ENCODE results near the gene GPATCH3. TPM values are rescaled to one million over a fixed set of nuclear protein-coding genes. Genes with fewer than 3 reads are reported as not detected.

The GPATCH3 gene
- total and polyA plus RNA-seq, 2 of the 8 experiments (the other 6 are each of a cell fraction or from before 2014, with no cell fraction given) = 7.9 to 17.4 TPM

GRCh38 chr1:26858160-26858559 is 42.1 kb downstream of the GPATCH3 start (continued):
- TF ChIP-seq CHD7 (IDR thresholded peaks at IDR 0.05; ENCODE audit: insufficient replicate concordance, low read length) = no peak
- TF ChIP-seq USF2 (IDR thresholded peaks at IDR 0.05; ENCODE audit: low read length) = no peak
- no peak for TF ChIP-seq E2F6 (IDR thresholded peaks at IDR 0.05)
- TF ChIP-seq ZNF274 (IDR thresholded peaks at IDR 0.05; ENCODE audit: borderline replicate concordance, extremely low read depth, low read length) = no peak
- TF ChIP-seq SIRT6 (IDR thresholded peaks at IDR 0.05; ENCODE audit: low read length) = no peak
- no peak for TF ChIP-seq SIX5 (IDR thresholded peaks at IDR 0.05; ENCODE audit: low read depth, low read length)
- no peak for TF ChIP-seq CTBP2 (IDR thresholded peaks at IDR 0.05; ENCODE audit: borderline replicate concordance, insufficient read depth, insufficient read length, low read length)
- no peak for TF ChIP-seq TAF1 (IDR thresholded peaks at IDR 0.05; ENCODE audit: low read depth, low read length)

Data from H1 (cell line).